IPS-15b (cell line): ENCODE measurements around the gene SLC37A1.

Experiments used
- H3K27me3 ChIP-seq: one replicate; pipeline ENCODE4 v1.6.1; 2013; ENCODE audit warnings: low read length; ENCODE audit not compliant: control insufficient read depth, insufficient read depth
- H3K36me3 ChIP-seq: one replicate; pipeline ENCODE4 v1.6.1; 2013; ENCODE audit warnings: low read length; ENCODE audit not compliant: control insufficient read depth, insufficient read depth
- H3K4me1 ChIP-seq: one replicate; pipeline ENCODE4 v1.6.1; 2013; ENCODE audit warnings: mild to moderate bottlenecking, low read length; ENCODE audit not compliant: control insufficient read depth, insufficient read depth
- H3K4me3 ChIP-seq: one replicate; pipeline ENCODE4 v1.5.1; 2013; ENCODE audit warnings: low read depth, low read length
- H3K9ac ChIP-seq: one replicate; pipeline ENCODE4 v1.6.1; 2013; ENCODE audit warnings: low read depth, mild to moderate bottlenecking, low read length
- H3K9me3 ChIP-seq: one replicate; pipeline ENCODE4 v1.6.1; 2013; ENCODE audit warnings: mild to moderate bottlenecking, low read length; ENCODE audit not compliant: control insufficient read depth, insufficient read depth

The SLC37A1 gene

DNA sequence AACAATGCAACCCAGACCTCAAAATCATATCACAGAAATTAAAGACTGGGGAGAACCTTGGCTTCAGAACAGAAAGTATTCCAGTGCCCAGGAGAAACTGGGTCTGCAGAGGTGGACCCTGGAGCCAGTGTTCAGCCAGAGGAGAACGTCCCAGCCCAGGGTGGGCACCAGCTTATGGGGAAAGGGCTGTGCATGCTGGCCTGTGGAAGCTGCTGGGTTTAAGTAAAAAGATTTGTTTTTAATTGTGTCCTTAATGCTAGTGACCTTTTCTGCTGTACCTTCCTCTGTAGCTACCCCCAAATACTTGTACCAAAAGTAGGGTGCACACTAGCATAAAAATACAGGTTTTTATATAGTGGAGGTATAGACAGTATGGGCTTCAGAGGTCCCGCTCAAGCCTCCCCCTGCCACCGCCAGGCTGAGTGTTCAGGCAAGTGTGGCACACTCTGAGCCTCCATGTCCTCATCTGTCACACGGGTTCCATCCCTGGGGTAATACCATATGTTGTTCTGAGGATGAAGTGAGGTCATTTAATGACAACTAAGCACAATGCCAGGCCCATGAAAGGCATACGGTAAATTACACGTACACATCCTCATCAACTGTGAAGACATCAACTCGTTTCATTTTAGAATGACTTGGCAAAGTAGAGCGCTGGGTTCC is 47.0 kb downstream of the SLC37A1 start:
- no peaks in the 10 kb centered on the region for H3K9me3 ChIP-seq
- no peaks in the 10 kb centered on the region for H3K4me1 ChIP-seq
- H3K9ac ChIP-seq, result no peak overlapping the region
- H3K27me3 ChIP-seq, result no peaks in the 10 kb centered on the region
- no peak overlapping the region for H3K4me3 ChIP-seq
- peaks cover 11% of the 10 kb centered on the region for H3K36me3 ChIP-seq

GRCh38 chr21:42561762-42562650 is 48.4 kb downstream of the SLC37A1 start:
- Histone ChIP-seq H3K36me3 (peaks cover 17% of the 10 kb centered on the region), H3K4me3 (no peak overlapping the region), H3K9me3 (no peaks in the 10 kb centered on the region), H3K9ac (no peak overlapping the region), H3K27me3 (no peaks in the 10 kb centered on the region), H3K4me1 (no peaks in the 10 kb centered on the region)

GRCh38 chr21:42562816-42563215 is 49.2 kb downstream of the SLC37A1 start:
- H3K9me3 ChIP-seq, result no peaks in the 10 kb centered on the region
- no peak overlapping the region for H3K4me3 ChIP-seq
- peaks cover 23% of the 10 kb centered on the region for H3K36me3 ChIP-seq
- H3K4me1 ChIP-seq, result no peaks in the 10 kb centered on the region
- no peaks in the 10 kb centered on the region for H3K27me3 ChIP-seq
- no peak overlapping the region for H3K9ac ChIP-seq

DNA sequence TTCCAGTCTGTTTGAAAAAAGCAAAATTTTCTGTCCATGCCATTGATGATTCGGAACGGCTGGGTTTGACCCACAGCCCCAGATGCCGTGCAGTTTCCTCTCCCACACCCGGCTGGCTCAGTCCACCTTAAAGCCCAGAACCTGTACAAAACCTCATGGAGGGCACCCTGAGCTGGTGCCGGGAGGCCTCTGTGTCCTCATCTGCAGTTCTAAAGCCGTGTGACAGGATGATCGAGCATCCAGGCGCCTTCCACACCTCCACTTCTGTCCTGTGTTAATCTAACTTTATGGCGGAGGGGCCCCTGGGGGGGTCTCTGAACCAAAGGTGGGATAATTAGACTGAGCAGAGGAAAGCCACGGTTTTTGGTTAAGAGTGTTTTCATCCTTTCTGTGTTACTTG is 49.6 kb downstream of the SLC37A1 start:
- Histone ChIP-seq H3K36me3 (peaks cover 24% of the 10 kb centered on the region), H3K4me3 (no peak overlapping the region), H3K9me3 (no peaks in the 10 kb centered on the region), H3K9ac (no peak overlapping the region), H3K27me3 (no peaks in the 10 kb centered on the region), H3K4me1 (no peaks in the 10 kb centered on the region)

DNA sequence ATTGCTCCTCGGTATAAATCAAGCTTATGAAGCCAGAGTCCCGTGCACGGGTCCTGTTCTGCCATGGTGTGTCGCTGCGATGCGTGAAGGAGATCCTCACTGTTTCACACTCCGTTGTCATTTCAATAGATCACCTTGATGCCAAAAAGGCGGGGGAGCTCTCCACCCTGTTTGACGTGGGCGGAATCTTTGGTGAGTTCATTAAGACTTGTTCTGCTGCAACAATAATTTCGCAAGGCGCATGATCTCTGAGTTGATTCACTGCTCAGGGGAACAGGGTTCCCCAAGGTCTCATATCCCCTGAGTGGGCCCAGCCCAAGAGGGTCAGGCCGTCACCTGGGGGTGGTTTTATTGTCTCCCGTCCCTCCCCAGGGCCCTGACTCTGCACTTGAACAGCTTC is 50.0 kb downstream of the SLC37A1 start:
- H3K4me3 ChIP-seq, result no peak overlapping the region
- no peaks in the 10 kb centered on the region for H3K27me3 ChIP-seq
- no peaks in the 10 kb centered on the region for H3K4me1 ChIP-seq
- H3K9ac ChIP-seq, result no peak overlapping the region
- H3K36me3 ChIP-seq, result peaks cover 29% of the 10 kb centered on the region
- no peaks in the 10 kb centered on the region for H3K9me3 ChIP-seq

DNA sequence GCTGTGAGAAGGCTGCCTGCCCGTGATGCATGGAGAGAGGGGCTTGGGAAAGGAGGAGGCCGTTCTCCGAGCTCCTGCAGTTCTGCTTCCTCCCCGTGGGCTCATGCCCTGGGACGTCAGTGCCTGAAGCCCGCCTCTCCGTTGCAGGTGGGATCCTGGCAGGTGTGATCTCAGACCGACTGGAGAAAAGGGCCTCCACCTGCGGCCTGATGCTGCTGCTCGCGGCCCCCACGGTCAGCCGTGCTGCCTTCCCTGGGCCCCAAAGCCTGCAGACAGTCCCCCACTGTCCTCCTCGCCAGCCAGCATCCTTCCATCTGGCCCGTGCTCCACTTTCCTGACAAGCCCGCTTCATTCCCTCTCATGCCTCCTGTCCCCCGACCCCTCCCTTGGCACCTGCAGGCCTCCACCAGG is 50.9 kb downstream of the SLC37A1 start:
- Histone ChIP-seq H3K27me3 (no peaks in the 10 kb centered on the region), H3K36me3 (peaks cover 36% of the 10 kb centered on the region), H3K4me3 (no peak overlapping the region), H3K9ac (no peak overlapping the region), H3K4me1 (no peaks in the 10 kb centered on the region), H3K9me3 (no peaks in the 10 kb centered on the region)

GRCh38 chr21:42565206-42565810 is 51.7 kb downstream of the SLC37A1 start:
- Histone ChIP-seq H3K4me1 (no peaks in the 10 kb centered on the region), H3K9ac (no peak overlapping the region), H3K27me3 (no peaks in the 10 kb centered on the region), H3K4me3 (no peak overlapping the region), H3K9me3 (no peaks in the 10 kb centered on the region), H3K36me3 (peaks cover 40% of the 10 kb centered on the region)

DNA sequence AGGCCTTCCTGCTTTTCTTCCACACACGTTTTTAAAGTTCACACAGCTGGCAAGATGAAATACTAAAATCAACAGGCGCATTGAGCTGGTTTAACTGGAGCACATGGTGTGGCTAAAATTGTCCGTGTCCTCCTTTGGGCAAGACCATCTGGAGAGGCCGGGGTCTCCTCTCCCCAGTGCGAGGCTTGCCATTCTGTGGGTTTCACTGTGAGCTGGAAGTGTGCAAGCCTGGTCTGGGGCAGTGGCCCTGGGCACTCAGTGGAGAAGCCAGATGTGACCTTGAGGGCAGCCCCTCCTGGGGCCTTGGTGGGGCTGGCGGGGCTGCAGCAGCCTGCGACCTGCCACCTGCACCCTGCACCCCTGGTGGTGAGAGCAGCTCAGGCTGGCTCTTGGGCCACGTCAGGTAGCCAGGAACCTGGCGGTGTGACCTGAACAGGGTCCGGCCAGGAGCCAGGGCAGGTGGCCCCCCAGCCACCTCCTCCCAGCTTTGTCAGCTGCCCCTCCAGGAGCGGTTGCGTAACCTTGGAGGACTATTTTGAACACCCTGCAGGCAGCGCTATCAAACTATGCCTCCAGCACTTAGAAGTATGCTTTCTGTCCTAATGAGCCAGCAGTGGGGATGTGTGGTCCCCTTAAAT is 52.4 kb downstream of the SLC37A1 start:
- no peaks in the 10 kb centered on the region for H3K27me3 ChIP-seq

GRCh38 chr21:42566524-42567213 is 53.0 kb downstream of the SLC37A1 start:
- Histone ChIP-seq H3K36me3 (peaks cover 49% of the 10 kb centered on the region), H3K9ac (no peak overlapping the region)

More for the DNA sequence above, 52.4 kb downstream of the SLC37A1 start:
- Histone ChIP-seq H3K4me3 (no peak overlapping the region), H3K36me3 (peaks cover 46% of the 10 kb centered on the region), H3K9ac (no peak overlapping the region), H3K9me3 (no peaks in the 10 kb centered on the region), H3K4me1 (no peaks in the 10 kb centered on the region)

GRCh38 chr21:42567214-42567555 is 53.5 kb downstream of the SLC37A1 start:
- no peaks in the 10 kb centered on the region for H3K27me3 ChIP-seq
- no peak overlapping the region for H3K4me3 ChIP-seq
- no peaks in the 10 kb centered on the region for H3K4me1 ChIP-seq
- peaks cover 45% of the 10 kb centered on the region for H3K36me3 ChIP-seq
- no peak overlapping the region for H3K9ac ChIP-seq
- H3K9me3 ChIP-seq, result no peaks in the 10 kb centered on the region

More at GRCh38 chr21:42566524-42567213, 53.0 kb downstream of the SLC37A1 start:
- Histone ChIP-seq H3K4me1 (no peaks in the 10 kb centered on the region), H3K4me3 (no peak overlapping the region), H3K9me3 (no peaks in the 10 kb centered on the region), H3K27me3 (no peaks in the 10 kb centered on the region)

DNA sequence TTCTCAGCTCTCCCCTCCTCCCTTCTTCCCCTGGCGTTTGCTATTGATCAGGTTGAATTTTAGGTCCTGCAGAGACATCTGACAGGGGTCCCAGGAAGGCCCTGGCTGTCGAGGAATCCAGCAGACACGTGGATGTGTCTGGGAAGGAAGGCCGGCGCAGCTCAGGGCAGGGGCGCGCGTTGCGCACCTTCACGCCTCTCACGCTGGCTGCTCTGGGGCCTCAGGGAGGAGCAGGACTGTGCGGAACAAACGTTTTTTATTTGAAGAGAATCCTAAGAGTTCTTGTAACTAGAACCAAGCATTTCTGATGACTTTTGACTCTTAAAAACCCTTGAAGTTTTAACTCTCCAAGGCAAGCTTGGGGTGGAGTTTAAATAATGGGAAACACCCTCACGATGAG is 54.2 kb downstream of the SLC37A1 start:
- no peaks in the 10 kb centered on the region for H3K27me3 ChIP-seq
- peaks cover 43% of the 10 kb centered on the region for H3K36me3 ChIP-seq
- H3K4me3 ChIP-seq, result no peak overlapping the region
- no peaks in the 10 kb centered on the region for H3K9me3 ChIP-seq
- no peak overlapping the region for H3K9ac ChIP-seq
- H3K4me1 ChIP-seq, result no peaks in the 10 kb centered on the region
